Measurements from ENCODE around the gene MTHFSD.

DNA sequence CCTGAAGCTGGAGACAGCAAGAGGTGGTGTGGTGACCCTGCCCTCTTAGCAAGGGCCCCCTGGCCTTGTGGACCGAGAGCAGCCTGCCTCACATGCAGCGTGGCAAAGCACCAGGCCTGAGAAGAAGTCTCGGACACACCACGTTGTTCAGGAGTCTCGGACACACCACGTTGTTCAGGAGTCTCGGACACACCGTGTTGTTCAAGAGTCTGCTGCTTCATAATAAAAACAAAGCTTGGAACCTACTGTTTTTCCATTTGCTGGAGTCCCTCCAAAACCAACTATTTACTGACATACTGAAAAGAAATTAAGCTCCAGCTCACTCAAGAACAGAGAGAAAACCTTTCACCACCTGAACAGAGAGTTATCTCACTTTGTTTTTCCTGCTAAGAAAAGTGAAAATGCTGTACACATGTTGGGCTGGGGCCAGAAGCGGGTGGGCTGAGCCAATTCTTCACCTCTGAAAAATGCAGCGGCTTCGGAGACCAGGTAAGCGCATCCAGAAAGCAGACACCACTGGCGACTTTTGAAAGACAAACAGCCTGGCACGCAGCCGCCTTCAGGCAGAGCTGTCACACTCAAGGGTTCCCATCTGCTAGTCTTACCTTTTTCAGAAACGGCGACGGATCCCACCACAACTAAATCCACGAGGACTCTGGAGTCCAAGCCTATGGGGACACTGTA is 8.9 kb downstream of the MTHFSD start:
- TF ChIP-seq, protein P1, sequence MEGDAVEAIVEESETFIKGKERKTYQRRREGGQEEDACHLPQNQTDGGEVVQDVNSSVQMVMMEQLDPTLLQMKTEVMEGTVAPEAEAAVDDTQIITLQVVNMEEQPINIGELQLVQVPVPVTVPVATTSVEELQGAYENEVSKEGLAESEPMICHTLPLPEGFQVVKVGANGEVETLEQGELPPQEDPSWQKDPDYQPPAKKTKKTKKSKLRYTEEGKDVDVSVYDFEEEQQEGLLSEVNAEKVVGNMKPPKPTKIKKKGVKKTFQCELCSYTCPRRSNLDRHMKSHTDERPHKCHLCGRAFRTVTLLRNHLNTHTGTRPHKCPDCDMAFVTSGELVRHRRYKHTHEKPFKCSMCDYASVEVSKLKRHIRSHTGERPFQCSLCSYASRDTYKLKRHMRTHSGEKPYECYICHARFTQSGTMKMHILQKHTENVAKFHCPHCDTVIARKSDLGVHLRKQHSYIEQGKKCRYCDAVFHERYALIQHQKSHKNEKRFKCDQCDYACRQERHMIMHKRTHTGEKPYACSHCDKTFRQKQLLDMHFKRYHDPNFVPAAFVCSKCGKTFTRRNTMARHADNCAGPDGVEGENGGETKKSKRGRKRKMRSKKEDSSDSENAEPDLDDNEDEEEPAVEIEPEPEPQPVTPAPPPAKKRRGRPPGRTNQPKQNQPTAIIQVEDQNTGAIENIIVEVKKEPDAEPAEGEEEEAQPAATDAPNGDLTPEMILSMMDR (IDR thresholded peaks at IDR 0.05), result no peak
- no peak for TF ChIP-seq POLR2AphosphoS5 (IDR thresholded peaks at IDR 0.05; ENCODE audit: low read depth, low read length)
- no peak for TF ChIP-seq FOXJ3 (CRISPR knock-in tag; IDR thresholded peaks at IDR 0.05)
- TF ChIP-seq SIN3A (IDR thresholded peaks at IDR 0.05; ENCODE audit: borderline replicate concordance, low read depth, low read length), result no peak
- no peak for TF ChIP-seq NRF1 (IDR thresholded peaks at IDR 0.05; ENCODE audit: low read depth, low read length)
- no peak for TF ChIP-seq CHD2 (IDR thresholded peaks at IDR 0.05; ENCODE audit: low read length, partially characterized antibody)
- TF ChIP-seq ELF1 (IDR thresholded peaks at IDR 0.05), result no peak
- TF ChIP-seq, protein P2, sequence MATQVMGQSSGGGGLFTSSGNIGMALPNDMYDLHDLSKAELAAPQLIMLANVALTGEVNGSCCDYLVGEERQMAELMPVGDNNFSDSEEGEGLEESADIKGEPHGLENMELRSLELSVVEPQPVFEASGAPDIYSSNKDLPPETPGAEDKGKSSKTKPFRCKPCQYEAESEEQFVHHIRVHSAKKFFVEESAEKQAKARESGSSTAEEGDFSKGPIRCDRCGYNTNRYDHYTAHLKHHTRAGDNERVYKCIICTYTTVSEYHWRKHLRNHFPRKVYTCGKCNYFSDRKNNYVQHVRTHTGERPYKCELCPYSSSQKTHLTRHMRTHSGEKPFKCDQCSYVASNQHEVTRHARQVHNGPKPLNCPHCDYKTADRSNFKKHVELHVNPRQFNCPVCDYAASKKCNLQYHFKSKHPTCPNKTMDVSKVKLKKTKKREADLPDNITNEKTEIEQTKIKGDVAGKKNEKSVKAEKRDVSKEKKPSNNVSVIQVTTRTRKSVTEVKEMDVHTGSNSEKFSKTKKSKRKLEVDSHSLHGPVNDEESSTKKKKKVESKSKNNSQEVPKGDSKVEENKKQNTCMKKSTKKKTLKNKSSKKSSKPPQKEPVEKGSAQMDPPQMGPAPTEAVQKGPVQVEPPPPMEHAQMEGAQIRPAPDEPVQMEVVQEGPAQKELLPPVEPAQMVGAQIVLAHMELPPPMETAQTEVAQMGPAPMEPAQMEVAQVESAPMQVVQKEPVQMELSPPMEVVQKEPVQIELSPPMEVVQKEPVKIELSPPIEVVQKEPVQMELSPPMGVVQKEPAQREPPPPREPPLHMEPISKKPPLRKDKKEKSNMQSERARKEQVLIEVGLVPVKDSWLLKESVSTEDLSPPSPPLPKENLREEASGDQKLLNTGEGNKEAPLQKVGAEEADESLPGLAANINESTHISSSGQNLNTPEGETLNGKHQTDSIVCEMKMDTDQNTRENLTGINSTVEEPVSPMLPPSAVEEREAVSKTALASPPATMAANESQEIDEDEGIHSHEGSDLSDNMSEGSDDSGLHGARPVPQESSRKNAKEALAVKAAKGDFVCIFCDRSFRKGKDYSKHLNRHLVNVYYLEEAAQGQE (IDR thresholded peaks at IDR 0.05; ENCODE audit: low read depth, low read length), result no peak
- TF ChIP-seq SMC3 (IDR thresholded peaks at IDR 0.05; ENCODE audit: low read depth, low read length), result no peak
- TF ChIP-seq TAF1 (IDR thresholded peaks at IDR 0.05; ENCODE audit: borderline replicate concordance, low read depth, low read length), result no peak
- TF ChIP-seq GABPA (IDR thresholded peaks at IDR 0.05; ENCODE audit: low read depth), result no peak
- TF ChIP-seq FOXM1 (IDR thresholded peaks at IDR 0.05; ENCODE audit: low read depth), result no peak
- no peak for TF ChIP-seq NFIC (IDR thresholded peaks at IDR 0.05; ENCODE audit: borderline replicate concordance)
- TF ChIP-seq MEF2A (IDR thresholded peaks at IDR 0.05; ENCODE audit: borderline replicate concordance, low read depth), result no peak
